Natural killer cell (primary cell): ENCODE results near the gene TENM4. TPM values are rescaled to one million over a fixed set of nuclear protein-coding genes. Genes with fewer than 3 reads are reported as not detected.

Experiments used
- ATAC-seq, 3 donors: fragments of 150-1000 bp in 2 of 3; fragments of 200-7000 bp in 1 of 3; cut with Tn5 transposase; 1 replicate in 1 of 3; 2 replicates in 2 of 3; pipeline ENCODE4 v1.10.0; 2021; ENCODE audit warnings: mild to moderate bottlenecking in 2 of 3, moderate library complexity in 2 of 3
- DNase-seq, 2 donors: peaks; one replicate each; pipeline versions ENCODE4 v3.0.0 to v3.0.0-alpha.2; 2013 to 2021; ENCODE audit warnings: mixed read lengths in 1 of 2
- H3K27ac ChIP-seq: one replicate; pipeline ENCODE4 v1.5.1; 2013; ENCODE audit warnings: mild to moderate bottlenecking, low read length
- H3K27me3 ChIP-seq: one replicate; pipeline ENCODE4 v1.6.1; 2013; ENCODE audit warnings: low read length; ENCODE audit not compliant: control insufficient read depth, insufficient read depth
- H3K36me3 ChIP-seq: one replicate; pipeline ENCODE4 v1.6.1; 2013; ENCODE audit warnings: low read length; ENCODE audit not compliant: control insufficient read depth, insufficient read depth
- H3K4me1 ChIP-seq: one replicate; pipeline ENCODE4 v1.6.1; 2013; ENCODE audit warnings: low read length; ENCODE audit not compliant: control insufficient read depth, insufficient read depth
- H3K4me3 ChIP-seq: one replicate; pipeline ENCODE4 v1.5.1; 2013; ENCODE audit warnings: low read length
- H3K9me3 ChIP-seq: one replicate; pipeline ENCODE4 v1.6.1; 2013; ENCODE audit warnings: low read length; ENCODE audit not compliant: control insufficient read depth, insufficient read depth
- H3K27ac Mint-ChIP-seq, 2 donors: one replicate each; pipeline ENCODE4 v1.8.0; 2022; ENCODE audit warnings: mild to moderate bottlenecking in 2 of 2, mixed read lengths in 2 of 2, moderate library complexity in 1 of 2
- H3K27me3 Mint-ChIP-seq, 2 donors: one replicate each; pipeline ENCODE4 v1.8.0; 2022; ENCODE audit warnings: low read depth in 2 of 2, mixed read lengths in 2 of 2
- H3K36me3 Mint-ChIP-seq: one replicate; pipeline ENCODE4 v1.8.0; 2022; ENCODE audit warnings: mixed read lengths
- H3K4me1 Mint-ChIP-seq, 2 donors: one replicate each; pipeline ENCODE4 v1.8.0; 2022; ENCODE audit warnings: mixed read lengths in 2 of 2
- H3K4me3 Mint-ChIP-seq: one replicate; pipeline ENCODE4 v1.8.0; 2022; ENCODE audit warnings: mild to moderate bottlenecking, moderate library complexity, mixed read lengths
- H3K9me3 Mint-ChIP-seq, 2 donors: one replicate each; pipeline ENCODE4 v1.8.0; 2022; ENCODE audit warnings: mixed read lengths in 2 of 2
- CTCF ChIP-seq: fragments of 200-600 bp; IDR thresholded peaks from one replicate; pipeline ENCODE4 v1.8.0; 2022; ENCODE audit warnings: antibody characterized with exemption
- WGBS: methylation state at CpG from one replicate; pipeline ENCODE4 v1.1.7; 2013; ENCODE audit warnings: missing lambda C conversion rate; ENCODE audit not compliant: insufficient coverage; 5-methylcytosine and 5-hydroxymethylcytosine counted together
- intact Hi-C: fragments of 100-400 bp; cut with micrococcal nuclease; formaldehyde crosslinking; loops from one replicate; pipeline ENCODE4 v1.14.2; 2022
- total RNA-seq, 4 donors: library from RNA; stranded (reverse); fragments of 120-200 nt in 1 of 4; gene quantifications; one replicate each; pipeline versions ENCODE4 v1.2.3 to v1.2.4, GENCODE V29; 2013 to 2022

TENM4 gene
- total RNA-seq, 3 donors from 2014 or later (not counting 1 experiment from before 2014, with no cell fraction given), result 0.63 to 0.75 TPM; not detected in 1

GRCh38 chr11:78931891-78932290 is 508.9 kb downstream of the TENM4 start:
- Mint-ChIP-seq H3K27me3 (peaks cover 0 to 14% of the 10 kb centered on the region in 2 donors), H3K9me3 (no peaks in the 10 kb centered on the region), H3K36me3 (no peaks in the 10 kb centered on the region), H3K4me3 (no peak overlapping the region), H3K27ac (no peak overlapping the region), H3K4me1 (no peaks in the 10 kb centered on the region)
- no peaks in the 10 kb centered on the region for H3K36me3 ChIP-seq
- intact Hi-C loops, result no loop called here
- 73% methylated on average over 4 of the region's 4 CpGs for WGBS
- no peaks in the 10 kb centered on the region for H3K27me3 ChIP-seq
- ATAC-seq (no peak), DNase-seq (no peak)
- no peaks in the 10 kb centered on the region for H3K9me3 ChIP-seq
- no peak for TF ChIP-seq CTCF
- no peak overlapping the region for H3K4me3 ChIP-seq
- no peak overlapping the region for H3K27ac ChIP-seq
- H3K4me1 ChIP-seq, result no peaks in the 10 kb centered on the region

GRCh38 chr11:78930810-78931523 is 509.9 kb downstream of the TENM4 start:
- Histone ChIP-seq H3K4me3 (no peak overlapping the region), H3K27me3 (no peaks in the 10 kb centered on the region), H3K27ac (no peak overlapping the region), H3K36me3 (no peaks in the 10 kb centered on the region), H3K4me1 (no peaks in the 10 kb centered on the region), H3K9me3 (no peaks in the 10 kb centered on the region)
- no peak overlapping the region for H3K4me3 Mint-ChIP-seq
- no peak for ATAC-seq
- no peaks in the 10 kb centered on the region for H3K9me3 Mint-ChIP-seq
- no peaks in the 10 kb centered on the region for H3K36me3 Mint-ChIP-seq
- H3K27ac Mint-ChIP-seq, result no peak overlapping the region
- peaks cover 0 to 14% of the 10 kb centered on the region in 2 donors for H3K27me3 Mint-ChIP-seq
- intact Hi-C loops, result no loop called here
- 80% methylated on average over 11 of the region's 11 CpGs for WGBS
- no peak for TF ChIP-seq CTCF
- no peaks in the 10 kb centered on the region for H3K4me1 Mint-ChIP-seq
- DNase-seq, result no peak

- no peaks in the 10 kb centered on the region for H3K36me3 Mint-ChIP-seq
- H3K4me3 Mint-ChIP-seq, result no peak overlapping the region
- no peak for ATAC-seq
Measured at GRCh38 chr11:78929906-78930220, 511.0 kb downstream of the TENM4 start.

More at GRCh38 chr11:78929906-78930220, 511.0 kb downstream of the TENM4 start:
- H3K36me3 ChIP-seq, result no peaks in the 10 kb centered on the region
- TF ChIP-seq CTCF, result no peak
- no peak overlapping the region for H3K27ac Mint-ChIP-seq
- no peak overlapping the region for H3K4me3 ChIP-seq
- intact Hi-C loops, result no loop called here
- no peak overlapping the region for H3K27ac ChIP-seq
- no peaks in the 10 kb centered on the region for H3K9me3 ChIP-seq
- H3K9me3 Mint-ChIP-seq, result no peaks in the 10 kb centered on the region
- 55% methylated on average over 2 of the region's 3 CpGs for WGBS
- no peaks in the 10 kb centered on the region for H3K27me3 ChIP-seq
- DNase-seq, result no peak
- no peaks in the 10 kb centered on the region for H3K4me1 ChIP-seq
- H3K4me1 Mint-ChIP-seq, result no peaks in the 10 kb centered on the region
- peaks cover 0 to 14% of the 10 kb centered on the region in 2 donors for H3K27me3 Mint-ChIP-seq
